Natural killer cell (primary cell): ENCODE results near the gene ANKFN1. TPM values are rescaled to one million over a fixed set of nuclear protein-coding genes. Genes with fewer than 3 reads are reported as not detected.

ENCODE experiments used
- ATAC-seq, 3 donors: fragments of 150-1000 bp in 2 of 3; fragments of 200-7000 bp in 1 of 3; cut with Tn5 transposase; 1 replicate in 1 of 3; 2 replicates in 2 of 3; pipeline ENCODE4 v1.10.0; 2021; ENCODE audit warnings: mild to moderate bottlenecking in 2 of 3, moderate library complexity in 2 of 3
- DNase-seq, 2 donors: peaks; one replicate each; pipeline versions ENCODE4 v3.0.0 to v3.0.0-alpha.2; 2013 to 2021; ENCODE audit warnings: mixed read lengths in 1 of 2
- H3K27ac ChIP-seq: one replicate; pipeline ENCODE4 v1.5.1; 2013; ENCODE audit warnings: mild to moderate bottlenecking, low read length
- H3K27me3 ChIP-seq: one replicate; pipeline ENCODE4 v1.6.1; 2013; ENCODE audit warnings: low read length; ENCODE audit not compliant: control insufficient read depth, insufficient read depth
- H3K36me3 ChIP-seq: one replicate; pipeline ENCODE4 v1.6.1; 2013; ENCODE audit warnings: low read length; ENCODE audit not compliant: control insufficient read depth, insufficient read depth
- H3K4me1 ChIP-seq: one replicate; pipeline ENCODE4 v1.6.1; 2013; ENCODE audit warnings: low read length; ENCODE audit not compliant: control insufficient read depth, insufficient read depth
- H3K4me3 ChIP-seq: one replicate; pipeline ENCODE4 v1.5.1; 2013; ENCODE audit warnings: low read length
- H3K9me3 ChIP-seq: one replicate; pipeline ENCODE4 v1.6.1; 2013; ENCODE audit warnings: low read length; ENCODE audit not compliant: control insufficient read depth, insufficient read depth
- H3K27ac Mint-ChIP-seq, 2 donors: one replicate each; pipeline ENCODE4 v1.8.0; 2022; ENCODE audit warnings: mild to moderate bottlenecking in 2 of 2, mixed read lengths in 2 of 2, moderate library complexity in 1 of 2
- H3K27me3 Mint-ChIP-seq, 2 donors: one replicate each; pipeline ENCODE4 v1.8.0; 2022; ENCODE audit warnings: low read depth in 2 of 2, mixed read lengths in 2 of 2
- H3K36me3 Mint-ChIP-seq: one replicate; pipeline ENCODE4 v1.8.0; 2022; ENCODE audit warnings: mixed read lengths
- H3K4me1 Mint-ChIP-seq, 2 donors: one replicate each; pipeline ENCODE4 v1.8.0; 2022; ENCODE audit warnings: mixed read lengths in 2 of 2
- H3K4me3 Mint-ChIP-seq: one replicate; pipeline ENCODE4 v1.8.0; 2022; ENCODE audit warnings: mild to moderate bottlenecking, moderate library complexity, mixed read lengths
- H3K9me3 Mint-ChIP-seq, 2 donors: one replicate each; pipeline ENCODE4 v1.8.0; 2022; ENCODE audit warnings: mixed read lengths in 2 of 2
- CTCF ChIP-seq: fragments of 200-600 bp; IDR thresholded peaks from one replicate; pipeline ENCODE4 v1.8.0; 2022; ENCODE audit warnings: antibody characterized with exemption
- WGBS: methylation state at CpG from one replicate; pipeline ENCODE4 v1.1.7; 2013; ENCODE audit warnings: missing lambda C conversion rate; ENCODE audit not compliant: insufficient coverage; 5-methylcytosine and 5-hydroxymethylcytosine counted together
- intact Hi-C: fragments of 100-400 bp; cut with micrococcal nuclease; formaldehyde crosslinking; loops from one replicate; pipeline ENCODE4 v1.14.2; 2022
- total RNA-seq, 4 donors: library from RNA; stranded (reverse); fragments of 120-200 nt in 1 of 4; gene quantifications; one replicate each; pipeline versions ENCODE4 v1.2.3 to v1.2.4, GENCODE V29; 2013 to 2022

Gene ANKFN1
- total RNA-seq, 3 donors from 2014 or later (not counting 1 experiment from before 2014, with no cell fraction given): not detected

GRCh38 chr17:56359518-56359917, 206.2 kb downstream of the ANKFN1 start:
- Mint-ChIP-seq H3K4me3 (no peak overlapping the region), H3K27ac (no peak overlapping the region), H3K4me1 (no peaks in the 10 kb centered on the region), H3K36me3 (no peaks in the 10 kb centered on the region), H3K27me3 (no peaks in the 10 kb centered on the region), H3K9me3 (no peaks in the 10 kb centered on the region)
- Histone ChIP-seq H3K27me3 (no peaks in the 10 kb centered on the region), H3K36me3 (no peaks in the 10 kb centered on the region), H3K27ac (no peak overlapping the region), H3K9me3 (no peaks in the 10 kb centered on the region), H3K4me1 (no peaks in the 10 kb centered on the region), H3K4me3 (no peak overlapping the region)
- TF ChIP-seq CTCF: no peak
- DNase-seq: no peak
- intact Hi-C loops: no loop called here
- 68% methylated on average over 2 of the region's 2 CpGs for WGBS
- ATAC-seq: no peak

GRCh38 chr17:56367366-56367765, 214.1 kb downstream of the ANKFN1 start:
- ATAC-seq (no peak), DNase-seq (no peak)
- H3K4me1 ChIP-seq: no peaks in the 10 kb centered on the region
- H3K27me3 Mint-ChIP-seq: peaks cover 0 to 2% of the 10 kb centered on the region in 2 donors
- WGBS: no CpG with 5 or more reads among the region's 1 CpG
- intact Hi-C loops: no loop called here
- no peaks in the 10 kb centered on the region for H3K36me3 Mint-ChIP-seq
- no peaks in the 10 kb centered on the region for H3K4me1 Mint-ChIP-seq
- H3K27me3 ChIP-seq: no peaks in the 10 kb centered on the region
- no peaks in the 10 kb centered on the region for H3K9me3 ChIP-seq
- TF ChIP-seq CTCF: no peak
- H3K36me3 ChIP-seq: no peaks in the 10 kb centered on the region
- no peak overlapping the region for H3K27ac Mint-ChIP-seq
- H3K9me3 Mint-ChIP-seq: no peaks in the 10 kb centered on the region
- no peak overlapping the region for H3K4me3 Mint-ChIP-seq
- H3K4me3 ChIP-seq: no peak overlapping the region
- H3K27ac ChIP-seq: no peak overlapping the region

GRCh38 chr17:56373981-56374833, 220.9 kb downstream of the ANKFN1 start:
- intact Hi-C loops: no loop called here
- TF ChIP-seq CTCF: no peak
- H3K27ac ChIP-seq: no peak overlapping the region
- DNase-seq (no peak), ATAC-seq (no peak)
- no peaks in the 10 kb centered on the region for H3K27me3 ChIP-seq
- H3K4me1 Mint-ChIP-seq: no peaks in the 10 kb centered on the region
- H3K9me3 Mint-ChIP-seq: no peaks in the 10 kb centered on the region
- no peaks in the 10 kb centered on the region for H3K36me3 ChIP-seq
- no peaks in the 10 kb centered on the region for H3K4me1 ChIP-seq
- peaks cover 2 to 12% of the 10 kb centered on the region in 2 donors for H3K27me3 Mint-ChIP-seq
- 87% methylated on average over 8 of the region's 9 CpGs for WGBS
- H3K4me3 Mint-ChIP-seq: no peak overlapping the region
- H3K36me3 Mint-ChIP-seq: no peaks in the 10 kb centered on the region
- no peak overlapping the region for H3K4me3 ChIP-seq
- H3K9me3 ChIP-seq: no peaks in the 10 kb centered on the region
- H3K27ac Mint-ChIP-seq: no peak overlapping the region

- no peak for DNase-seq
- Mint-ChIP-seq H3K9me3 (no peaks in the 10 kb centered on the region), H3K36me3 (no peaks in the 10 kb centered on the region), H3K27ac (no peak overlapping the region), H3K4me3 (no peak overlapping the region), H3K4me1 (no peaks in the 10 kb centered on the region), H3K27me3 (no peaks in the 10 kb centered on the region)
- Histone ChIP-seq H3K27me3 (no peaks in the 10 kb centered on the region), H3K27ac (no peak overlapping the region), H3K9me3 (no peaks in the 10 kb centered on the region), H3K4me3 (no peak overlapping the region), H3K36me3 (no peaks in the 10 kb centered on the region), H3K4me1 (no peaks in the 10 kb centered on the region)
- intact Hi-C loops: no loop called here
- WGBS: 100% methylated on average over 1 of the region's 1 CpG
- ATAC-seq: no peak
- no peak for TF ChIP-seq CTCF
Measured at GRCh38 chr17:56389356-56389755, 236.1 kb downstream of the ANKFN1 start.
